ENCODE data around the gene PLIN4. TPM values are rescaled to one million over a fixed set of nuclear protein-coding genes. Genes with fewer than 3 reads are reported as not detected.

Gene PLIN4
- total and polyA plus RNA-seq, 9 of the 15 experiments (the other 6 are each of a cell fraction or from before 2014, with no cell fraction given) = 0.04 to 0.16 (median 0.07) TPM; not detected in 3

GRCh38 chr19:4494691-4495064 is 23.6 kb downstream of the PLIN4 start:
- TF ChIP-seq ZNF121 (CRISPR knock-in tag; conservative IDR thresholded peaks at IDR 0.05) = peak; percentile 62
- no peak for TF ChIP-seq E2F5 (CRISPR knock-in tag; IDR thresholded peaks at IDR 0.05)
- TF ChIP-seq PRMT5 (CRISPR knock-in tag; IDR thresholded peaks at IDR 0.05) = no peak
- in situ Hi-C loops (cut with MboI) (no loop called here), intact Hi-C loops (cut with micrococcal nuclease) (no loop called here)
- FAIRE-seq = no peak
- Histone ChIP-seq H3K4me1 (replicated peaks in 1 of 2; ENCODE audit: control insufficient read depth in 2 of 2, insufficient read depth in 2 of 2, low read length in 2 of 2) (peaks cover 0 to 9% of the 10 kb centered on the region in 2 experiments; a peak in 1 of 5 replicates), H3K79me2 (ENCODE audit: control insufficient read depth, insufficient read depth, low read length) (no peaks in the 10 kb centered on the region), H3K27ac (ENCODE audit: extremely low read depth, low read depth, low read length) (no peak overlapping the region), H3K4me2 (ENCODE audit: insufficient read depth, low read length) (no peak overlapping the region), H2AFZ (ENCODE audit: low read depth, low read length) (no peak overlapping the region), H3K9ac (ENCODE audit: insufficient read depth in 1 of 2, low read depth in 2 of 2, low read length in 2 of 2) (no peak overlapping the region), H3K27me3 (ENCODE audit: control insufficient read depth in 2 of 2, insufficient read depth in 2 of 2, low read length in 2 of 2) (no peaks in the 10 kb centered on the region), H3K9me3 (replicated peaks; ENCODE audit: control insufficient read depth, insufficient read depth, low read depth, low read length) (peaks cover 3% of the 10 kb centered on the region; the same call in 1 of the 2 replicates), H3K4me3 (no peak overlapping the region), H3K9me1 (ENCODE audit: control insufficient read depth, insufficient read depth, low read length) (no peaks in the 10 kb centered on the region), H3K36me3 (ENCODE audit: control insufficient read depth, insufficient read depth, low read length) (peaks cover 70% of the 10 kb centered on the region), H4K20me1 (replicated peaks; ENCODE audit: control insufficient read depth, insufficient read depth, low read length) (no peaks in the 10 kb centered on the region)
- ChIA-PET POLR2A (interaction anchor here (0.6 kb wide), 1 partner anchor 14 kb away, joined by 4 read pairs; no protein-coding TSS in a partner anchor), CTCF (ENCODE audit: low intra/inter-chr PET ratio) (no interaction called here)
- 98% methylated on average over 8 of the region's 8 CpGs for WGBS (ENCODE audit: insufficient coverage, low coverage, missing lambda C conversion rate)
- no peak for ATAC-seq
- no peak for DNase-seq (ENCODE audit: extremely low read depth in 1 of 4, low spot score in 3 of 4)
- BruUV-seq (replicated peaks) = no TSS peak

GRCh38 chr19:4493929-4494690 is 24.2 kb downstream of the PLIN4 start:
- peaks cover 71% of the 10 kb centered on the region for H3K36me3 ChIP-seq (ENCODE audit: control insufficient read depth, insufficient read depth, low read length)
- ATAC-seq = no peak

More at GRCh38 chr19:4493929-4494690, 24.2 kb downstream of the PLIN4 start:
- no peaks in the 10 kb centered on the region for H4K20me1 ChIP-seq (replicated peaks; ENCODE audit: control insufficient read depth, insufficient read depth, low read length)
- H3K27me3 ChIP-seq (ENCODE audit: control insufficient read depth in 2 of 2, insufficient read depth in 2 of 2, low read length in 2 of 2) = no peaks in the 10 kb centered on the region
- DNase-seq (ENCODE audit: extremely low read depth in 1 of 4, low spot score in 3 of 4) (no peak), FAIRE-seq (no peak)
- no peak overlapping the region for H2AFZ ChIP-seq (ENCODE audit: low read depth, low read length)
- no peak overlapping the region for H3K9ac ChIP-seq (ENCODE audit: insufficient read depth in 1 of 2, low read depth in 2 of 2, low read length in 2 of 2)
- intact Hi-C loops (cut with micrococcal nuclease) = no loop called here
- peaks cover 0 to 9% of the 10 kb centered on the region in 2 experiments; a peak in 1 of 5 replicates for H3K4me1 ChIP-seq (replicated peaks in 1 of 2; ENCODE audit: control insufficient read depth in 2 of 2, insufficient read depth in 2 of 2, low read length in 2 of 2)
- H3K4me2 ChIP-seq (ENCODE audit: insufficient read depth, low read length) = no peak overlapping the region
- no peak overlapping the region for H3K4me3 ChIP-seq
- H3K9me1 ChIP-seq (ENCODE audit: control insufficient read depth, insufficient read depth, low read length) = no peaks in the 10 kb centered on the region
- TSS peak; percentile 71 for BruUV-seq (replicated peaks)
- H3K79me2 ChIP-seq (ENCODE audit: control insufficient read depth, insufficient read depth, low read length) = no peaks in the 10 kb centered on the region
- in situ Hi-C loops (cut with MboI) = no loop called here
- CTCF ChIA-PET (ENCODE audit: low intra/inter-chr PET ratio) = no interaction called here
- POLR2A ChIA-PET = interaction anchor here (0.6 kb wide), 1 partner anchor 14 kb away, joined by 4 read pairs; no protein-coding TSS in a partner anchor
- WGBS (ENCODE audit: insufficient coverage, low coverage, missing lambda C conversion rate) = 95% methylated on average over 42 of the region's 61 CpGs
- TF ChIP-seq ZBTB33 (CRISPR knock-in tag; IDR thresholded peaks at IDR 0.05) (peak; percentile 76), ZNF655 (CRISPR knock-in tag; IDR thresholded peaks at IDR 0.05) (no peak), ZNF639 (CRISPR knock-in tag; conservative IDR thresholded peaks at IDR 0.05 in 1 of 2, IDR thresholded peaks at IDR 0.05 in 1 of 2) (no peak), SMAD1 (IDR thresholded peaks at IDR 0.05; ENCODE audit: low read depth, low read length, partially characterized antibody) (no peak)
- H3K27ac ChIP-seq (ENCODE audit: extremely low read depth, low read depth, low read length) = no peak overlapping the region
- peaks cover 3% of the 10 kb centered on the region; the same call in 1 of the 2 replicates for H3K9me3 ChIP-seq (replicated peaks; ENCODE audit: control insufficient read depth, insufficient read depth, low read depth, low read length)

Measured in K562 (cell line).